BJ (cell line): ENCODE results near the gene PXDN. TPM values are rescaled to one million over a fixed set of nuclear protein-coding genes. Genes with fewer than 3 reads are reported as not detected.

Experiments
- CTCF ChIA-PET: fragments of 350-600 bp; formaldehyde crosslinking; extraction: SDS; loops from one replicate; lab custom pipeline; 2021; ENCODE audit warnings: antibody characterized with exemption, inconsistent platforms; lab: Yijun Ruan, JAX
- POLR2A ChIA-PET: fragments of 300-600 bp; sonication (Branson Sonifier 250); formaldehyde crosslinking; extraction: SDS; loops from one replicate; lab custom pipeline; 2021; ENCODE audit warnings: antibody characterized with exemption; lab: Charles Lee
- DNase-seq: peaks from one replicate; pipeline ENCODE4 v3.0.0-alpha.2; 2011; ENCODE audit warnings: low read depth
- H3K27me3 ChIP-seq: 2 replicates; pipeline ENCODE4 v1.6.0; 2011; ENCODE audit warnings: low read length; ENCODE audit not compliant: control insufficient read depth, insufficient read depth
- H3K36me3 ChIP-seq: 2 replicates; pipeline ENCODE4 v1.5.1; 2011; ENCODE audit warnings: low read length; ENCODE audit not compliant: control insufficient read depth, insufficient read depth
- H3K4me3 ChIP-seq: 2 replicates; pipeline ENCODE4 v1.5.1; 2011; ENCODE audit warnings: low read depth, mild to moderate bottlenecking, control low read depth, low read length
- polyA plus RNA-seq: library from polyadenylated mRNA; depleted of rRNA; stranded (reverse); fragments of >200 nt; gene quantifications from 2 replicates; pipeline ENCODE4 v1.2.3, GENCODE V29; 2011
- TF ChIP-seq, protein P1 (sequence below): IDR thresholded peaks from 2 replicates; pipeline ENCODE4 v1.5.1; 2011; ENCODE audit warnings: low read depth, mild to moderate bottlenecking, control low read depth, inconsistent platforms, low read length, moderate library complexity; ENCODE audit not compliant: insufficient read depth

The PXDN gene
- polyA plus RNA-seq, 1 experiment, result 212 TPM

DNA sequence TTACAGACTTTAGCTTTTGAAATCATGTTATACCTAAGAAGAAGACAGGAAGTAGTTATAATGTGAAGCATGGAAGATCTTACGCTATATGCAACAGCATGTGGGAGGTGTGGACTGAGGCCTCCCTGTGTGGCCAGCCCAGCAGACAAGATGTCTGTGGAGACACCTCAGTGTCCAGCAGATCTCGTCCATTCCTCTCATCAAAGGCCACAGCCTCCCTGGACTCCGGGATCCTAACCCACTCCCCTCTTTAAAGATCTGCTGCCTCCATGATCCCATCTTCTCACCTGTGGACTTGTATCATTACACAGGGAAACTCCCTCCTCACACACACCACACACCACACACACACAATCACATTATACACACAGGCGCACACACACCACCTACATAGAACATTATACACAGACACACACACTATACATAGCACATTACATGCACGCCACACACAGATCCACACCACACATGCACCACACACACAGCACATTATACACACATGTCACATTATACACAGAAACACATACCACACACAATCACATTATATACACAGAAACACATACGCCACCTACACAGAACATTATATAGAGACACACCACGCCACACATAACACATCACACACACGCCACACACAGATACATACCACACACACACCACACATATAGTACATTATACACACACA, 89.5 kb downstream of the PXDN start:
- ChIA-PET POLR2A (no interaction called here), CTCF (no interaction called here)
- Histone ChIP-seq H3K4me3 (no peak overlapping the region), H3K36me3 (peaks cover 31% of the 10 kb centered on the region), H3K27me3 (no peaks in the 10 kb centered on the region)
- TF ChIP-seq, protein P1, sequence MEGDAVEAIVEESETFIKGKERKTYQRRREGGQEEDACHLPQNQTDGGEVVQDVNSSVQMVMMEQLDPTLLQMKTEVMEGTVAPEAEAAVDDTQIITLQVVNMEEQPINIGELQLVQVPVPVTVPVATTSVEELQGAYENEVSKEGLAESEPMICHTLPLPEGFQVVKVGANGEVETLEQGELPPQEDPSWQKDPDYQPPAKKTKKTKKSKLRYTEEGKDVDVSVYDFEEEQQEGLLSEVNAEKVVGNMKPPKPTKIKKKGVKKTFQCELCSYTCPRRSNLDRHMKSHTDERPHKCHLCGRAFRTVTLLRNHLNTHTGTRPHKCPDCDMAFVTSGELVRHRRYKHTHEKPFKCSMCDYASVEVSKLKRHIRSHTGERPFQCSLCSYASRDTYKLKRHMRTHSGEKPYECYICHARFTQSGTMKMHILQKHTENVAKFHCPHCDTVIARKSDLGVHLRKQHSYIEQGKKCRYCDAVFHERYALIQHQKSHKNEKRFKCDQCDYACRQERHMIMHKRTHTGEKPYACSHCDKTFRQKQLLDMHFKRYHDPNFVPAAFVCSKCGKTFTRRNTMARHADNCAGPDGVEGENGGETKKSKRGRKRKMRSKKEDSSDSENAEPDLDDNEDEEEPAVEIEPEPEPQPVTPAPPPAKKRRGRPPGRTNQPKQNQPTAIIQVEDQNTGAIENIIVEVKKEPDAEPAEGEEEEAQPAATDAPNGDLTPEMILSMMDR, result no peak
- no peak for DNase-seq

DNA sequence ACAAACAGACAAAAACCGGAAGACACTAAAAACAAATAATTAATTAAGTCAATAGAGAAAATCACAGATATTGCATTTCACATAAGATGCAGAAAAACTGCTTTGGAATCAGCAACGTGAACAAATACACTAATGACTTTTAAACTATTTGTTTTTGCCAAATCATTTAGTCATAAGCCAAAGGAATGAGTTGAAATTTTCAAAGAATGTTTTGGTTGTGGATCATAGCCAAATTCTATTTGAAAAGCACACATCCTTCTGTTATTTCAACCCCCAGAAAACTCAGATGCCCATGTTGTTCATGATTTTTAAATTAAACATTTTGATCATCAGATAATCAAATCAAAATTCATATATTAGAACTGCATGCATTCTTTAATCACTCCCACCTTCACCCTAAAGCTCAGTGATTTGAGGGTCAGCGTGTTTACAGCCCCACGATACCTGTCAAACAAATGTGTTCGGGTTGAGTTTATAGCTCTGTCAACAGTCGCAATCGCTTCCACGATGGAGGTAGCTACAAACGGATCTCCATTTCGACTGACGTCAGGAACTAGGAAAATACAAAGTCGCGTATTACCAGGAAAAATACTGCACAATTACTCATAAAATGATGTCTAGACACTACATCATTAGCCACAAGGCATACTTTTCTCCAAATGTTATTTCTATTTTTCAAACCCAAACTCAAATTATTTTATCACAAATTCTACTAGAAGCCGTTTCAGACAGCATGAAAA, 90.2 kb downstream of the PXDN start:
- Histone ChIP-seq H3K27me3 (no peaks in the 10 kb centered on the region), H3K4me3 (no peak overlapping the region), H3K36me3 (peaks cover 37% of the 10 kb centered on the region)
- ChIA-PET CTCF (no interaction called here), POLR2A (no interaction called here)
- TF ChIP-seq, protein P1, result no peak
- DNase-seq, result peak; percentile 69

DNA sequence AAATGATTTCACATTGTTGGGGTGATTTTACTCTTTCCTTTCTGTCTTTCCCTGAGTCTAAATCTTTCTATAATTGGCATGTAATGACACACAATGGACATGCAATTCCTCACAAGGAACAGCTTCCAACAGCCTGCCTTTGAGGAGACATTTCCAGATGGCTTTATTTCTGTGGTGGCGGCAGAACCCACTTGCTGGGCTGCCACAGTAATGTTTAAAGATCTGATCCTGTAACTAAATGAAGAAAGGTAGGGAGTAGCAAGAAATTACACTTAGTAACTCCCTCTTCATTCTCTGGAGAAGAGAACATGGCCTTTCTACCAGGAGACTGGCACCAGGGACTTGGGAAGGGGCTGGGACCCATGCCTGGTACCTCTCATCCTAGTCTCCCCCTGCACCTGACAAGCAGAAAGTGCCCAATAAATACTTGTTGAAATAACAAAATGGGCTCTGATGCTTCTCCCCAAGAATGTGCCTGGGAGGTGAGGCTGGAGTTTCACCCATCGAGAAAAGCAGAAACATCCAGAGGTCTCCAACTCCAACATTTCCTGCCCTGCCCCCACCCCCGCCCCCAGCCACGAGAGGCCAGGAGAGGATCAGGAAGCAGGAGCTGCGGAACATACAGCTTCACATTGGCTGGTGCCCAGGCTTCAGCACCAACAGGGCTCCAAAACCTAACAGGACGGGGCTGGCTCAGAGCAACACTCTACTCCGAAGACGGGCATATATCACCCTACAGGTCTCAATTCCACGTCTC, 92.1 kb downstream of the PXDN start:
- H3K4me3 ChIP-seq, result no peak overlapping the region
- H3K27me3 ChIP-seq, result no peaks in the 10 kb centered on the region
- POLR2A ChIA-PET, result no interaction called here
- TF ChIP-seq, protein P1, result no peak
- DNase-seq, result no peak
- CTCF ChIA-PET, result interaction anchor here (0.7 to 1.7 kb wide), 4 partner anchors 9 to 166 kb away, joined by 3 read pairs; partner anchors contain the start of gene PXDN
- peaks cover 48% of the 10 kb centered on the region for H3K36me3 ChIP-seq

DNA sequence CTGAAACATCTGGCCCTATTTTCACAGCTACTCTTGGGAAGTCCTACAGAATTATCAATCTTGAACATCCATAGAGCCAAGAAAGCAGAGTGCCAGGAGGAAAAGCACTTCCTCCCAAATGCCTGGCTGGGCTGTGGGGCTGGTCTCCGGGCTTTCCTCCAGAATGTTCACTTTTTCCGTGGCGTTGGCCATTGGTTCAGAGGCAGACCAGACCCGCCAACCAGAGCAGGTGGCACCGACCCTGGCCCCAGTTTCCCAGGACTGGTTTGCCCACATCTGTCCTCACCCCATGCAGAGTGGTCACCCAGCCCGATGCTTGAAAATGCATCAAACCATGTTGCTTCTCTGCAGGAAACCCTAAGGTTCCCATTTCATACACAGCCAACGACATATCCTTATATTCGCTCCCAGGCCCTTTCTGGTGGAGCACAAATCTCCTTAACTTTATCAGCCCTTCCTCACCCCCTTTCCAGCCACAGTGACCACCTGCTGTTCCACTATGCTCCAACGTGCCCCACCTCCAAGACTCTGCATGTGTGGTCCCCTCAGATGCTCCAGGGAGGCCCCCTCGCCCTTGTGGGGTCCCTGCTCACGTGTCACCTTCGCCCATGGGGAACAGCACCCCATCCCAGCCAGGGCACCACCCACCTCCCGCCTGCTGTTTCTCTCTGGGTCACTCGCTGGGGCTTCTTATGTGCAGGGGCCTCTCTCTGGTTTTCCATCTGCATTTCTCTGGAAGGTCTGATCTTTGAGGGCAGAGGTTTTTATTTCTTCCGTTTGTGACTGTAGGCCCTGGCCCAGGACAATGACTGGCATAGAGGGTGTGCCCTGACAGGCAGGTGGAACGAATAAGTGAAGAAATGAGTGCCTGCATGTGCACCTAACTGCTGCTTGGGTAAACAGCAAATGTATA, 92.9 kb downstream of the PXDN start:
- TF ChIP-seq, protein P1, result no peak
- Histone ChIP-seq H3K27me3 (no peaks in the 10 kb centered on the region), H3K4me3 (no peak overlapping the region), H3K36me3 (peaks cover 48% of the 10 kb centered on the region)
- POLR2A ChIA-PET, result no interaction called here
- DNase-seq, result no peak
- CTCF ChIA-PET, result interaction anchor here (0.6 to 1.7 kb wide), 2 partner anchors 93 to 147 kb away, joined by 3 read pairs; partner anchors contain the start of gene PXDN
